Measurements from ENCODE around the gene CASK.
A peak's percentile ranks its signal among the peaks of the same experiment; 100 is the strongest.

The CASK gene

DNA sequence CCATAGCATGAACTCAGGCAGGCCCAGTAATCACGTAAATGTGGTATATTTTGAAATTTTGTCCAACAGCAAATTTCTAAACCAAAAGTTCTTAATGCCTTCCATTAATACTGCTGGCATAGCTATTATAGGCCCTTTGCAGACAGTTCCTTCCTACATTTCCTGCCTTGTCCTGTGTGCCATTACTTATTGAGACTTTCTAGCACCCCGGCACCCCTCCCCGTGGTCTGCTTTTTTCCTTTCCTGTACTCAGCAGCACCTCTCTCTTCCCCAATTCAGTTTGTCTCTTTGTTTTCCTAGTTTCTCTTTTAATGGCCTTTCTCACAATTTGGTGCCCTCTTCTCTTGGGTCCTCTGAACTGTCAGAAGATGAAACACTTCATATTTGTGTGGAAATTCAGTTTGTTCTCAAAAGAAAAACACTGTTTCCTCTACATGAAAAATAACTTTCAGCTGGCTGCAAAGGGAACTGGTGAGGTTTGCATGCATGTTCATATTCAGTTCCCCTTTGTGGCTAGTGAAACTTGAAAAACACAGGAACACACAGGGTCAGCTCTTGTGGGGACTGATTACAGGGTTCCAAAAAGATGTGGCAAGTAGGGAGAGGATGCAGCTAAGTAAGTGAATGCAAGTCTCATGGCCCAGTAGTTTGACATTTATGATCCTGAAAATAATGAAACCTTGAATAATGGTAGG is 217.5 kb downstream of the CASK start:
- no peak overlapping the region for H3K4me3 ChIP-seq (replicated peaks in 1 of 2; ENCODE audit: low read depth in 2 of 2, low read length in 2 of 2)
- no peak for DNase-seq (ENCODE audit: low read depth in 2 of 2)
- TF ChIP-seq, protein P1, sequence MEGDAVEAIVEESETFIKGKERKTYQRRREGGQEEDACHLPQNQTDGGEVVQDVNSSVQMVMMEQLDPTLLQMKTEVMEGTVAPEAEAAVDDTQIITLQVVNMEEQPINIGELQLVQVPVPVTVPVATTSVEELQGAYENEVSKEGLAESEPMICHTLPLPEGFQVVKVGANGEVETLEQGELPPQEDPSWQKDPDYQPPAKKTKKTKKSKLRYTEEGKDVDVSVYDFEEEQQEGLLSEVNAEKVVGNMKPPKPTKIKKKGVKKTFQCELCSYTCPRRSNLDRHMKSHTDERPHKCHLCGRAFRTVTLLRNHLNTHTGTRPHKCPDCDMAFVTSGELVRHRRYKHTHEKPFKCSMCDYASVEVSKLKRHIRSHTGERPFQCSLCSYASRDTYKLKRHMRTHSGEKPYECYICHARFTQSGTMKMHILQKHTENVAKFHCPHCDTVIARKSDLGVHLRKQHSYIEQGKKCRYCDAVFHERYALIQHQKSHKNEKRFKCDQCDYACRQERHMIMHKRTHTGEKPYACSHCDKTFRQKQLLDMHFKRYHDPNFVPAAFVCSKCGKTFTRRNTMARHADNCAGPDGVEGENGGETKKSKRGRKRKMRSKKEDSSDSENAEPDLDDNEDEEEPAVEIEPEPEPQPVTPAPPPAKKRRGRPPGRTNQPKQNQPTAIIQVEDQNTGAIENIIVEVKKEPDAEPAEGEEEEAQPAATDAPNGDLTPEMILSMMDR (IDR thresholded peaks at IDR 0.05; ENCODE audit: low read depth, low read length) = no peak

DNA sequence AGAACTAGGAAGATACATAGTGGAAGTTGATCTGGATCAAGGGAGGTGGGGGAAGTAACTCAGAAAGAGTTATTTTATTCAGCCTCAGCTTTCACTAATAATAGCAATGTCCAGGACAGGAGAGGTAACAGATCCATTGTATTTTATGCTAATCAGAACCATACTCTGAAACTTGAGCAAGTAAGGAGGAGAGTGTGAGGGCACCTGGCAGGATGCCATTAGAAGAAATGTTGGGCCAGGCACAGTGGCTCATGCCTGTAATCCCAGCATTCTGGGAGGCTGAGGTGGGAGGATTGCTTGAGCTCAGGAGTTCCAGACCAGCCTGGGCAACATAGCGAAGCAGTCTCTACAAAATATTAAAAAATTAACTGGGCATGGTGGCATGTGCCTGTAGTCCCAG is 218.3 kb downstream of the CASK start:
- DNase-seq (ENCODE audit: low read depth in 2 of 2) = no peak
- TF ChIP-seq, protein P1 (IDR thresholded peaks at IDR 0.05; ENCODE audit: low read depth, low read length) = no peak

DNA sequence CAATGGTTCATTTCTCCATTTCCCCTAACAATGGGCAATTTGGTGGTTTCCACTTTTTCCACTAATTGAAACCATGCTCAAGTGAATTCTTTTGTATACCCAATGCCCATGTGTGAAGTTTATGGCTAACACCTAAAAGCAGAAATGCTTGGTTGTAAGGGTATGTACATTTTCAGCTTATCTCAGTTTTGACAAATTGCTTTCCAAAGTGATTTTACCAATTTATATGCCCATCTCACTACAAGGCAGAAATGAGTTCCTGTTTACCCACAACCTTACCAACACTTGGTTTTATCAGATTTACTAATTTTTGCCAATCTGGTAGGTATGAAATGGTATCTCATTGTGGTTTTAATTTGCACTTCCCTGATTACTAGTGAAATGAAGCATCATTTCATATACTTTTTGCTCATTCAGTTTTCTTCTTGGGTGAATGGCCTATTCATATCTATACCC is 219.8 kb downstream of the CASK start:
- TF ChIP-seq, protein P1 (IDR thresholded peaks at IDR 0.05; ENCODE audit: low read depth, low read length) = no peak
- DNase-seq (ENCODE audit: low read depth in 2 of 2) = no peak
- no peak overlapping the region for H3K4me3 ChIP-seq (replicated peaks in 1 of 2; ENCODE audit: low read depth in 2 of 2, low read length in 2 of 2)

More for the DNA sequence above, 218.3 kb downstream of the CASK start:
- no peak overlapping the region for H3K4me3 ChIP-seq (replicated peaks in 1 of 2; ENCODE audit: low read depth in 2 of 2, low read length in 2 of 2)

DNA sequence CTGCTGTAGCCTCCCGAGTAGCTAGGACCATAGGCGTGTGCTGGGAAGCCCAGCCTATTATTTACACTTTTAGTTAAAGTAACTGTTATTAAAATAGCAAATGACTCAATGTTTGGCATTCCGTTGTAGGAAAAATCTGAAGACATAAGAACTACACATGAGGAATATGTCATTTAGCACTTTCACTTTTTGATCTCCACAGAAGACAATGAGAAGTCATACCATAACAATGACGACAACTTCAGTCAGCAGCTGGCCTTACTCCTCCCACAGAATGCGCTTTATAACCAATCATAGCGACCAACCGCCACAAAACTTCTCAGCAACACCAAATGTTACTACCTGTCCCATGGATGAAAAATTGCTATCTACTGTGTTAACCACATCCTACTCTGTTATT is 227.9 kb downstream of the CASK start:
- H3K4me3 ChIP-seq (replicated peaks in 1 of 2; ENCODE audit: low read depth in 2 of 2, low read length in 2 of 2) = no peak overlapping the region
- TF ChIP-seq, protein P1 (IDR thresholded peaks at IDR 0.05; ENCODE audit: low read depth, low read length) = no peak
- DNase-seq (ENCODE audit: low read depth in 2 of 2) = peak in 1 of 2 donors; percentile 44

DNA sequence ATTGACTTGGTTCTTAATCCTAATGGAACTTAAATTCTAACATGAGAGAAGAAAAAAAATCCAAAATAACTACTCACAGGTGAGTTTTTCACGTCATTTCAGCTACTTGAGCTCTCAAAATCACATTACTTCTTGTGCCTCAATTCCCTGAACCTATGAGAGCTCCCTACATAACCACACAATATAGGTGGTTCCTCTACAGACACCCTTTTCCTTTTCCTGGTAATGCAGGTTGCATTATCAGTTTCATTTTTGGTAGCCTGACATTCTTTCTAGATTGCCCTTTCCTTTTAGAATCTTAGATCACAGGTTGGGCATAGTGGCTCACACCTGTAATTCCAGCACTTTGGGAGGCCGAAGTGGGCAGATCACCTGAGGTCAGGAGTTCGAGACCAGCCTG is 230.3 kb downstream of the CASK start:
- H3K4me3 ChIP-seq (replicated peaks in 1 of 2; ENCODE audit: low read depth in 2 of 2, low read length in 2 of 2) = no peak overlapping the region
- TF ChIP-seq, protein P1 (IDR thresholded peaks at IDR 0.05; ENCODE audit: low read depth, low read length) = no peak
- no peak for DNase-seq (ENCODE audit: low read depth in 2 of 2)

DNA sequence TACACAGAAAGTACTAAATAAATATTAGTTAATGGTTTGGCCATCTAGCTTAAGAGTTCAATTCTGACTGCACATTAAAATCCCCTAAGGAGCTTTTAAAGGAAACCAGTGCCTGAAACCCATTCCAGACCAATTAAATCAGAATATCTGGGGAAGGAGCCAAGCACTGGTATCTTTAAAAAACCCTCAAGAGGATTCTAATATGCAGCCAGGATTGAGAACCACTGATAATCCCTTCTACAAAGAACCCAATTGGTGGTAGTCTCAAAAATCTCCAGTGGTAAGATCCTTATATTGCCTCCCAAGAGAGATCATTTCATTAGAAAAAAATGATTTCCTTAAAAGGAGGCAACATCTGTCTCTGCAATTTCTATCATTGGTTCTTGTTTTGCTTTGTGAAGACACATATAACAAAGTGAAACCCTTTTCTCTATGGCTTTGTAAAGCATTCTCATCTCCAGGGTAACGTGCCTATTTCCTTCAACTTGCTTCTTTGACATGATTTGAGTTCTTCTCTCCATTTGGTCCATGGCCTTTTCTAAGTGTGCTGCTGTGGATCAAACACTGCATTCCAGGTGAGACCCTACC is 231.1 kb downstream of the CASK start:
- TF ChIP-seq, protein P1 (IDR thresholded peaks at IDR 0.05; ENCODE audit: low read depth, low read length) = no peak
- DNase-seq (ENCODE audit: low read depth in 2 of 2) = peak; percentile 89
- H3K4me3 ChIP-seq (replicated peaks in 1 of 2; ENCODE audit: low read depth in 2 of 2, low read length in 2 of 2) = no peak overlapping the region

Measured in cardiac fibroblast (primary cell).